DMS114 treated with DMSO at 0.1 percent for 48 hours (cell line): ENCODE data around the gene AGPAT2.

ENCODE experiments used
- DNase-seq: peaks from one replicate; lab custom pipeline; 2025; ENCODE audit not compliant: unreplicated experiment; lab: John Stamatoyannopoulos, UW

Gene AGPAT2

GRCh38 chr9:136629001-136629878 is 58.0 kb downstream of the AGPAT2 start:
- no peak for DNase-seq

GRCh38 chr9:136628268-136628667 is 59.0 kb downstream of the AGPAT2 start:
- DNase-seq = no peak

- no peak for DNase-seq
Measured at GRCh38 chr9:136627703-136628102, 59.6 kb downstream of the AGPAT2 start.

GRCh38 chr9:136626740-136627642 is 60.3 kb downstream of the AGPAT2 start:
- no peak for DNase-seq

GRCh38 chr9:136626066-136626725 is 61.1 kb downstream of the AGPAT2 start:
- no peak for DNase-seq

GRCh38 chr9:136625101-136626065 is 61.9 kb downstream of the AGPAT2 start:
- no peak for DNase-seq

- no peak for DNase-seq
Measured at GRCh38 chr9:136624184-136624951, 62.9 kb downstream of the AGPAT2 start.

- no peak for DNase-seq
Measured at GRCh38 chr9:136623842-136624183, 63.4 kb downstream of the AGPAT2 start.
